GM19025 (cell line): ENCODE measurements around the gene MPO.

Source experiments
- ATAC-seq: cut with Tn5 transposase; IDR thresholded peaks from one replicate; pipeline ENCODE4 v1.9.1; 2021; ENCODE audit warnings: mild to moderate bottlenecking, low read depth, moderate library complexity; ENCODE audit not compliant: unreplicated experiment

MPO gene, protein sequence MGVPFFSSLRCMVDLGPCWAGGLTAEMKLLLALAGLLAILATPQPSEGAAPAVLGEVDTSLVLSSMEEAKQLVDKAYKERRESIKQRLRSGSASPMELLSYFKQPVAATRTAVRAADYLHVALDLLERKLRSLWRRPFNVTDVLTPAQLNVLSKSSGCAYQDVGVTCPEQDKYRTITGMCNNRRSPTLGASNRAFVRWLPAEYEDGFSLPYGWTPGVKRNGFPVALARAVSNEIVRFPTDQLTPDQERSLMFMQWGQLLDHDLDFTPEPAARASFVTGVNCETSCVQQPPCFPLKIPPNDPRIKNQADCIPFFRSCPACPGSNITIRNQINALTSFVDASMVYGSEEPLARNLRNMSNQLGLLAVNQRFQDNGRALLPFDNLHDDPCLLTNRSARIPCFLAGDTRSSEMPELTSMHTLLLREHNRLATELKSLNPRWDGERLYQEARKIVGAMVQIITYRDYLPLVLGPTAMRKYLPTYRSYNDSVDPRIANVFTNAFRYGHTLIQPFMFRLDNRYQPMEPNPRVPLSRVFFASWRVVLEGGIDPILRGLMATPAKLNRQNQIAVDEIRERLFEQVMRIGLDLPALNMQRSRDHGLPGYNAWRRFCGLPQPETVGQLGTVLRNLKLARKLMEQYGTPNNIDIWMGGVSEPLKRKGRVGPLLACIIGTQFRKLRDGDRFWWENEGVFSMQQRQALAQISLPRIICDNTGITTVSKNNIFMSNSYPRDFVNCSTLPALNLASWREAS

GRCh38 chr17:58280480-58281217, at the start of gene MPO:
Gene MPO, minus strand, starts transcription at chr17:58280935. Its CDS starts 177 bp downstream, at chr17:58280758.
- no peak for ATAC-seq

GRCh38 chr17:58329810-58330537, 49.2 kb upstream of the MPO start:
- no peak for ATAC-seq

DNA sequence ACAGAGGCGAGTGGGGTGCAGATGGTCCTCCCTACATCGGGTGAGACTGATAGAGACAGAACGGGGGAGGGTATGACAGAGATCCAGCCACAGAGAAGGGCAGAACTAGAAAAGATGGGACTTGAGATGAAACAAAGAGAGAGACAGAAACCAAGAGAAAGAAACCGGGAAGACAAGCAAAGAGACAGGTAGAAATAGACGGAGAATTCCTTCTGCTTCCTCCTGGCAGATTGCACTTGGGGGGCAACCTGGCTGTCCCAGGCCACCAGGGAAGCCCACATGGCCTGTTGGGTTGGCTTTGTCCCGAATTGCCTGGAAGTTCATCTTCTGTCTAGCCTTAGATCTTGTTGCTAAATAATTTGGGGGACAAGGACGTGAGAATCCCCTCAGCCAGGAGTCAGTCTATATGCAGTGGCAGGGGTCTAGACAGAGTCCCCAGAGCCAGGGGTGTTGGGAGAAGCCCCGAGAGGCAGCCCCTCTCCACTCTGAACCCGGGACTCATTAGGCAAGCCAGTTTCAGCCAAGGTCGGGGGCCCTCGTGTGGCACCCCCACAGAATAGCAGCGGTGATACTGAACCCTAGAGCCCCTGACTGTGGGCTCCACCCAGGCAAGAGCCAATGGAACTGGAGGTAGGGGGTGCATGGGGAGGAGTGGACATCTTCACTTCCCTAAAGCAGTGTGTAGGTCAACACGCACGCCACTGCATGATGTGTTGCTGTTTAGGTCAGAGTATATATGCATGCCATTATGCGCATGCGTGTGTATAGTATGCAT, 48.5 kb upstream of the MPO start:
- peak; percentile 34 for ATAC-seq

- ATAC-seq = peak; percentile 15
Measured at GRCh38 chr17:58328195-58329034, 47.7 kb upstream of the MPO start, which contains the start of gene TSPOAP1. Gene TSPOAP1, minus strand, starts transcription at chr17:58328795. Its CDS starts 875 bp downstream, at chr17:58327920.

GRCh38 chr17:58327363-58328194, 46.8 kb upstream of the MPO start:
- no peak for ATAC-seq

GRCh38 chr17:58326609-58327362, 46.1 kb upstream of the MPO start:
- ATAC-seq = no peak

DNA sequence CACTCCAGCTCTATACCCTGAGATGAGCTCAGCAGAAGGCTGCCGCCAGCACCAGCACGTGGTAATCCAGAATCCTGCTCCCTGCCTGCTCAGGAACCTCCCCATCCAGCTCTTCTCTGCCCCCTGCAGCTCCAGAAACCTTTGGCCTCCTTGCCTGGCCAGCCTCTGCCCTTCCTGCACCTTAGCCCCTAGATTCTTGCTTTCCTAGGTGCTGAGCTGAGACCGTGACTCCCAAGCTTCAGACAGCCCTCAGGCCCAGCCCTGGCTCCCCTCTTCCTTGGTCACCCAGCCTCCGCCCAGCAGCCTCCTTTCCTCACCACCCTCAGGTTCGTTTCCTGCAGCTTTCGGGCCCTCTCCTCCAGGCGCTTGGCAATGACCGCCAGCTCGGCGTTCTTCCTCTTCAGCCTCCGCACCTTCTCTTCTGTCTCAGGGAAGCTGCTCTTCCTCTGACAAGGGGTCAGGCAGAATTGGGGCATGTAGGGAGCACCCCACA, 45.3 kb upstream of the MPO start:
- ATAC-seq = no peak

DNA sequence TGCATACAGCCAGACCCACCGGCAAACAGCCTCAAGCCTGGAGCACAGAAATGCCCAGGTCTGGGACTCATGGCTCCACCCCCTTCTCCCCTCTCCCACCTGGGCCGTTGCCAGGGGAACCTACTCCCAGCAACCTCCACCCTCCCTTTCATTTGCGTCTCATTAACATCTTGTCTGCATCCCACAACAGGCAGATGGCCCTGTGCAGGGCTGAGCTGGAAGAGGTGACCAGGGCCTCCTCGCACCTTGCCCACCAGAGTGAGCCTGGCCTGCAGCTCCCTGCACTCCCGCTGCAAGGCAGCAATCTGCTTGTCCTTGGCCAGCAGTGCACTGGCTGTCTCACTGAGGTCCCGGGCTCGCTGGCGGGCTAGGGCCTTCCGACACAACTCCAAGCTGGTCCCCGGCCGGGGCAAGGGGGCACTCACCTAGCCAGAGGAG, 44.6 kb upstream of the MPO start:
- no peak for ATAC-seq

GRCh38 chr17:58324409-58325288, 43.9 kb upstream of the MPO start:
- ATAC-seq = no peak

- ATAC-seq = no peak
Measured at GRCh38 chr17:58324056-58324408, 43.3 kb upstream of the MPO start.

GRCh38 chr17:58323366-58324055, 42.8 kb upstream of the MPO start:
- no peak for ATAC-seq

- no peak for ATAC-seq
Measured at GRCh38 chr17:58322581-58323185, 41.9 kb upstream of the MPO start.

DNA sequence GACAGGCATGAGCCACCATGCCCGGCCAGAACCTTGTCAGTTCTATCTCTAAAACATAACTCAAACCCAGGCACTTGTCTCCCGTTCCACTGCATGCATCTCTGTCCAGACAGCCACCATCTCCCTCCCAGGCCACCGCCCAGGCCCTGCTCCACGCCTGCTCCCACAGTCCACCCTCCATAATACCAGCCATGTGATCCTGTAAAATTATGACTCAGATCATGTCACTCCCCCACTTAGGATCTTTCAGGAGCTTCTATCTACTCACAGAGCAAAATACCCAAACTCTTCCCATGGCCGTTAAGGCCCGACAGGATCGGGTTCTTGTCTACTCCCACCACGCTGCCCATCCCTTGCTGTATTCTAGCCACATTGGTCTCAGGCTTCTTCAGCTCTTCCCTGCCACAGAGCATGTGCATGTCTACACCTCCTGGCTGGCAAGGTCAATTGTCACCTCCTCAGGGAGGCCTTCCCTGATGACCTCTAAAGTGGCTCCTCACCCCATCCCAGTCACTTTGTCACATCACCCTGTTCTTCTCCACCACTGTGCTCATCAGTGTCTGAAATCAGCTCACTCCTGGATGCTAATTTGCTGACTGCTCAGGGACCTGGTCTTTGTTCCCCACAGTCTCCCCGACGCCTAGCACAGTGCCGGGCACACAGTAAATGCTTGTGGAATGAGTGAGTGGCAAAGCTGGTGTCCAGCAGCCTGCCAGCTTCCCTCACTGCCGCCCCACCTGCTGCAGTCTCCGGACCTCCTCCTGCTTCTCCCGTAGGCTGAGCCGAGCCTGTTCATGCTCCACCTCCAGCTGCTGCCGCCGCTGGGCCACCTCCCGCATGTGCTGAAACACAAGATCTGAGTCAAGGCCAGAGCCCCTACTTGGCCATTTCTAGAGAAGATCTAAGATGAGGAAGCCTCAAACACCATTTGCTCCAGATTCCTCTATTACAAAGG, 41.1 kb upstream of the MPO start:
- ATAC-seq = no peak
